ENCODE measurements around the gene GAS2L2.

Gene GAS2L2

DNA sequence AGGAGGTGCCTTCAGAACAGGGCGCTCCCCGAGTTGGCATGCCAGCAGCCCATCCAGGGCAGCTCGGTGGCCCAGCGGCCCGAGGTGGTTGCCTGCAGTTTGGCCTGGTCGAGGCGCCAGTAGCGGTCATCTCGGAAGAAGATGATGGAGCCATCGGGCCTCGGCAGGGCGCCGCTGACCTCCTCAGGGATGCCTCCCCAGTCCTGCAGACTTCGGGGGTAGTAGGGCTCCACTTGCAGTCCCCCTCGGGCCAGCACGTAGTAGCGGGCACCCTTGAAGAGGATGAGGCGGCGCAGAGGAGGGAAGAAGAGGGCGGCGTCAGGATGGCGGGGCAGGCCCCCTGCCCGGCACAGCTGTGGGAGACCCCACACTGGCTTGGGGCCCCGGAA is 13.4 kb upstream of the GAS2L2 start:
- in situ Hi-C loops (cut with MboI; ENCODE audit: low sequenced_read_pairs, unreplicated experiment), result no loop called here
- TF ChIP-seq, protein P1, sequence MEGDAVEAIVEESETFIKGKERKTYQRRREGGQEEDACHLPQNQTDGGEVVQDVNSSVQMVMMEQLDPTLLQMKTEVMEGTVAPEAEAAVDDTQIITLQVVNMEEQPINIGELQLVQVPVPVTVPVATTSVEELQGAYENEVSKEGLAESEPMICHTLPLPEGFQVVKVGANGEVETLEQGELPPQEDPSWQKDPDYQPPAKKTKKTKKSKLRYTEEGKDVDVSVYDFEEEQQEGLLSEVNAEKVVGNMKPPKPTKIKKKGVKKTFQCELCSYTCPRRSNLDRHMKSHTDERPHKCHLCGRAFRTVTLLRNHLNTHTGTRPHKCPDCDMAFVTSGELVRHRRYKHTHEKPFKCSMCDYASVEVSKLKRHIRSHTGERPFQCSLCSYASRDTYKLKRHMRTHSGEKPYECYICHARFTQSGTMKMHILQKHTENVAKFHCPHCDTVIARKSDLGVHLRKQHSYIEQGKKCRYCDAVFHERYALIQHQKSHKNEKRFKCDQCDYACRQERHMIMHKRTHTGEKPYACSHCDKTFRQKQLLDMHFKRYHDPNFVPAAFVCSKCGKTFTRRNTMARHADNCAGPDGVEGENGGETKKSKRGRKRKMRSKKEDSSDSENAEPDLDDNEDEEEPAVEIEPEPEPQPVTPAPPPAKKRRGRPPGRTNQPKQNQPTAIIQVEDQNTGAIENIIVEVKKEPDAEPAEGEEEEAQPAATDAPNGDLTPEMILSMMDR (IDR thresholded peaks at IDR 0.05; ENCODE audit: borderline replicate concordance, control extremely low read depth, extremely low read depth, insufficient read depth, missing control alignments), result no peak
- no peak for DNase-seq (ENCODE audit: low spot score)

DNA sequence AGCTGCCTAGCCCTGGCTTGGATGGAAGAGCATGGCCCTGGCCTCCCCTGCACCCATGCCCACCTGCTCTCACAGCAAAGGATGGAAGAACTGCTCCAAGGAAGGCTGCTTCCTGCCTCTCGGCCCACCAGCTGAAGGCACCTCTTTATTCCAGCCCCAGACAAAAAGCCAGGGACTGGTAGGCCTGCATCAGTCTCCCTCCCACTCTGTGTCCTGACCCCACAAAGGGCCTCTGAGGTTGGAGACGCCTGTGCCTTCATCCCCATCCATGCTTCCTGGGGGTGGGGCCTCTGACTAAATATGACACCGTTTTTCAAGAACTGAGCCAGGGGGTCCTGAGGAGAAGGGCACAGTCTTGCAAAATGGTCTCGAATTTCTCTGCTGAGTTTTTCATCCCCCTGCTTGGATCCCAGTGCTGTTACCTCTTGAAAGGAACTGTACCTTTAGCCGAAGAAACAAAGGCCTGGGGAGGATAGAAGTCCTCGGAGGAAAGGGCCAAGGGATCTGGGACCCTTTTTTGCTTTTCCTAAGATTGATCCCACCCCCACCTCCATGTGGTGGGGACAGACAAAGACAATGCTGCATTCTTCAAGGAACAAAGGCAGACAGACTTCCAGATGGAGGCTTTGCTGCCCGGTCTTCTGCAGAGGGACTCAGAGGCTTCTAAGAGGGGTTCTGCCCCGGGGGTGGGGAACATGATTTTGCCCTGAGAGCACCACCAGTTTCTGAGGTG is 12.9 kb upstream of the GAS2L2 start:
- TF ChIP-seq, protein P1 (IDR thresholded peaks at IDR 0.05; ENCODE audit: borderline replicate concordance, control extremely low read depth, extremely low read depth, insufficient read depth, missing control alignments), result no peak
- no peak for DNase-seq (ENCODE audit: low spot score)
- in situ Hi-C loops (cut with MboI; ENCODE audit: low sequenced_read_pairs, unreplicated experiment), result no loop called here

DNA sequence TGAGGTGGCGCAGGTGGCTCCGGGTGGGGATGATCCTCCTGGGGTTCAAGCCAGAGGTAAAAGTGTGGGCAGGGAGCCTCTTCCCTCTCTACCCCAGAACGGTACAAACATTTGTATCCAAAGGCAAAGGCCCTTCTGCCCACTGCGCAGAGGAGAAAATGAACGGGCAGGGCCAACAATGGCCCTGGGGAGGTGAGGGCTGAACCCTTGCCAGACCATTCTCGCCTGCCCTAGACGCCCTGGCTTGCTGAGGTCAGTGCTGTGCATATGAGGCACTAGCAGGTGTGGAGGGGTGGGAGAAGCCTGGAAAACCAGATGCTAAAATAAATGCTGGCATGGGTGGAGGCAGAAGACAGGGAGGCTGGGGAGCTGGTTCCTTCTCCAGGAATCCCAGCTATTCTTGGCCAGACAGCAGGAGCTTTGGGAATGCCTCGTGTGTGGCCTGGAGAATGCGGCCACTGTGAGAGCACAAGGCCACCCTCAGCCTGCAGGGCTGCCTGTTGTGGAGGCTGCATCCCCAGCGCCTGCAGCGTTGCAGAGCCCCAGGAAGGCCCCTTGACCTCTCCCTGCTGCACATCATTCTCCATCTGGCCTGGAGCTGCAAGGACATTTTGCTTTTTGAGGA is 12.2 kb upstream of the GAS2L2 start:
- TF ChIP-seq, protein P1 (IDR thresholded peaks at IDR 0.05; ENCODE audit: borderline replicate concordance, control extremely low read depth, extremely low read depth, insufficient read depth, missing control alignments), result no peak
- DNase-seq (ENCODE audit: low spot score), result no peak
- in situ Hi-C loops (cut with MboI; ENCODE audit: low sequenced_read_pairs, unreplicated experiment), result no loop called here

DNA sequence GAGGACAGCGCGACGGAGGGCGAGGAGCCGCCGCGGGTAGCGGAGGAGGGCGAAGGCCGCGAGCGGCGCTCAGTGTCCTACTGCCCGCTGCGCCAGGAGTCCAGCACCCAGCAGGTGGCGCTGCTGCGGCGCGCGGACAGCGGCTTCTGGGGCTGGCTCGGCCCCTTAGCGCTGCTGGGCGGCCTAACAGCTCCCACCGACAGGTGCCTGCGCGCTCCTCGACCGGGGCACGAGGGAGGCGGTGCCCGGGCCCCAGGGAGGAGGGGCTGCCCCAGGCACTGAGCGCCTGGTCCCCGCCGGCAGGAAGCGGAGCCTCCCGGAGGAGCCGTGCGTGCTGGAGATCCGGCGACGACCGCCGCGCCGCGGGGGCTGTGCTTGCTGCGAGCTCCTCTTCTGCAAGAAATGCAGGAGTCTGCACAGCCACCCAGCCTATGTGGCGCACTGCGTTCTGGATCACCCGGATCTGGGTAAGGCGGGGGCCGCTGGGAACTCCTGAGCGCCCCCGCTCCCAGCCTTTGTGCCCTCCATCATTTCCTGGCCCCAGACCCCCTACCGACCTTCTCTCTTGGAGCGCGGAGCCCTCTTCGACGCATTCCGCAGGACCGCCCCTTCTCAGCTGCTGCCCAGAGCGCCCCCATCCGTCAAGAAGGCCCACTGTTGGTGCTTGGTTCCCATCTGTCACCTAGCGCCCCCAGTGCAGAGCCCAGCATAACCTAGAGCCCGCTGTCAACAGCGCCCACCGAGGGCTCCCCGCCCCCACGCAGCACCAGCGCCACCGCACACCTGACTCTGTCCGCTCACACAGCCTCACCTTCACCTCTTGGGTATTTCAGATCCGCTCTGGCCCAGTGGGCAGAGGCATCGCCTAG is 11.3 kb upstream of the GAS2L2 start:
- in situ Hi-C loops (cut with MboI; ENCODE audit: low sequenced_read_pairs, unreplicated experiment), result no loop called here
- TF ChIP-seq, protein P1 (IDR thresholded peaks at IDR 0.05; ENCODE audit: borderline replicate concordance, control extremely low read depth, extremely low read depth, insufficient read depth, missing control alignments), result peak; percentile 98
- peak; percentile 97 for DNase-seq (ENCODE audit: low spot score)

DNA sequence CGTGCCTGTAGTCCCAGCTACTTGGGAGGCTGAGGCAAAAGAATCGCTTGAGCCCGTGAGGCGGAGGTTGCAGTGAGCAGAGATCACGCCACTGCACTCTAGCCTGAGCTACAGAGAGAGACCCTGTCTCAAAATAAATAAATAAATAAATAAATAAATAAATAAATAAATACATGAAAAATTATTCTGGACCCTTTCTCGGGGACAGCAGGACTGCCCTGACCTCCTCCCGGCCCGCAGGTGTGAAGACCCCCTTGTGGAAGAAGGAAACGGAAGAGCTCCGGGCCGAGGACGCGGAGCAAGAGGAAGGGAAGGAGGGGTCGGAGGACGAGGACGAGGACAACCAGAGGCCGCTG is 10.7 kb upstream of the GAS2L2 start:
- in situ Hi-C loops (cut with MboI; ENCODE audit: low sequenced_read_pairs, unreplicated experiment), result no loop called here
- TF ChIP-seq, protein P1 (IDR thresholded peaks at IDR 0.05; ENCODE audit: borderline replicate concordance, control extremely low read depth, extremely low read depth, insufficient read depth, missing control alignments), result no peak
- DNase-seq (ENCODE audit: low spot score), result no peak

DNA sequence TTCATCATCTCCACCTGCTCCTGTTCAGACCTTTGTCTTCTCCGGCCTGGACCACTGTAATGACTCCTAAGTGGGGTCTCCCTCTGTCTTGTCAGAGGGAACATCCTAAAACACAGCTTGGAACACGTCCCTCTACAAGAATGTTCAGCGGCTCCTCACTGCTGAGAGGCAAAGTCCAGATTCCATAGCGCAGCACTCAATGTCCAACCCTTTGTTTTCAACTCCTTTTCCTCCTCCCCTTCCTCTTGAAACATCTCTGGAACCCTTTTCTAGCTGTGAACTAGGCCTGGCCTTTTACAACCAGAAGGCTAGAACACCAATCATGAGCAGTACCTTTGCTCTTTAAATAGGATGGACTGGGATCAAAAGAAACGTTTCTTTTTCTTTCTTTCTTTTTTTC is 8.6 kb upstream of the GAS2L2 start:
- no peak for DNase-seq (ENCODE audit: low spot score)
- in situ Hi-C loops (cut with MboI; ENCODE audit: low sequenced_read_pairs, unreplicated experiment), result no loop called here

More for the DNA sequence above, 8.6 kb upstream of the GAS2L2 start:
- TF ChIP-seq, protein P1 (IDR thresholded peaks at IDR 0.05; ENCODE audit: borderline replicate concordance, control extremely low read depth, extremely low read depth, insufficient read depth, missing control alignments), result no peak

Data from GM13976 (cell line).